Stimulated activated CD8-positive, alpha-beta memory T cell treated with anti-CD3 and anti-CD28 coated beads, Interleukin-7, amount 100 ng/mL, for 48 hours (primary cell): ENCODE results near the gene GLG1.
A peak's percentile ranks its signal among the peaks of the same experiment; 100 is the strongest.

Experiments used
- DNase-seq, 2 donors: peaks; one replicate each; pipeline ENCODE4 v3.0.0-alpha.2; 2020; ENCODE audit warnings: low read depth in 1 of 2; ENCODE audit errors: extremely low read depth in 1 of 2

GLG1 gene

GRCh38 chr16:74611721-74612120 lies 4.8 kb upstream of the GLG1 start:
- DNase-seq, result no peak

- peak in 1 of 2 donors; percentile 19 for DNase-seq
Measured at GRCh38 chr16:74608944-74609343, 2.0 kb upstream of the GLG1 start.

- no peak for DNase-seq
Measured at GRCh38 chr16:74608381-74608780, 1.5 kb upstream of the GLG1 start.

GRCh38 chr16:74607962-74608356 lies 1.0 kb upstream of the GLG1 start:
- no peak for DNase-seq

- no peak for DNase-seq
Measured at GRCh38 chr16:74607310-74607961, 522 bp upstream of the GLG1 start.

GRCh38 chr16:74605746-74606520 lies 981 bp downstream of the GLG1 start:
- DNase-seq, result no peak

GRCh38 chr16:74605332-74605731 lies 1.6 kb downstream of the GLG1 start:
- no peak for DNase-seq

GRCh38 chr16:74603848-74604247 lies 3.1 kb downstream of the GLG1 start:
- DNase-seq, result no peak

- DNase-seq, result peak; percentile 27 to 54
Measured at GRCh38 chr16:74601126-74601871, 5.6 kb downstream of the GLG1 start.

- DNase-seq, result no peak
Measured at GRCh38 chr16:74596586-74596985, 10.3 kb downstream of the GLG1 start.

GRCh38 chr16:74592847-74593246 lies 14.1 kb downstream of the GLG1 start:
- no peak for DNase-seq

- DNase-seq, result no peak
Measured at GRCh38 chr16:74591876-74592650, 14.9 kb downstream of the GLG1 start.

- DNase-seq, result no peak
Measured at GRCh38 chr16:74586948-74587347, 20.0 kb downstream of the GLG1 start.

- DNase-seq, result no peak
Measured at GRCh38 chr16:74585846-74586443, 21.0 kb downstream of the GLG1 start.

GRCh38 chr16:74583926-74584666 lies 22.8 kb downstream of the GLG1 start:
- DNase-seq, result no peak

GRCh38 chr16:74582970-74583369 lies 23.9 kb downstream of the GLG1 start:
- no peak for DNase-seq

- DNase-seq, result no peak
Measured at GRCh38 chr16:74580833-74581232, 26.1 kb downstream of the GLG1 start.

GRCh38 chr16:74578838-74579237 lies 28.1 kb downstream of the GLG1 start:
- no peak for DNase-seq

GRCh38 chr16:74578433-74578832 lies 28.5 kb downstream of the GLG1 start:
- DNase-seq, result no peak

- no peak for DNase-seq
Measured at GRCh38 chr16:74577882-74578366, 29.0 kb downstream of the GLG1 start.
